ENCODE results near the gene ADAM12. TPM values are rescaled to one million over a fixed set of nuclear protein-coding genes. Genes with fewer than 3 reads are reported as not detected.

ADAM12 gene
- total and polyA plus RNA-seq, 2 donors (not counting 3 experiments of a cell fraction or from before 2014, with no cell fraction given) = 0.22 to 0.33 TPM

- Histone ChIP-seq H3K4me2 (ENCODE audit: insufficient read depth, low read length) (no peak overlapping the region), H3K9ac (replicated peaks; ENCODE audit: extremely low read depth, insufficient read depth, low read length) (no peak overlapping the region), H3K4me1 (ENCODE audit: control insufficient read depth, extremely low read depth, insufficient read depth, low read length) (peaks cover 25% of the 10 kb centered on the region), H2AFZ (ENCODE audit: low read depth, low read length) (peak overlapping the region; percentile 28), H3K9me1 (replicated peaks; ENCODE audit: control insufficient read depth, extremely low read depth, insufficient read depth, low read length) (no peaks in the 10 kb centered on the region), H3K27me3 (ENCODE audit: control insufficient read depth in 2 of 2, insufficient read depth in 2 of 2, low read length in 2 of 2) (no peaks in the 10 kb centered on the region), H3K27ac (ENCODE audit: insufficient read depth, low read depth, low read length) (no peak overlapping the region), H3K79me2 (ENCODE audit: control insufficient read depth, insufficient read depth, low read length) (no peaks in the 10 kb centered on the region), H3K9me3 (replicated peaks; ENCODE audit: control insufficient read depth, insufficient read depth, low read length) (no peaks in the 10 kb centered on the region), H3K4me3 (replicated peaks in 1 of 3; ENCODE audit: insufficient read depth in 1 of 3, low read depth in 1 of 3, low read length in 3 of 3) (no peak overlapping the region), H4K20me1 (replicated peaks; ENCODE audit: control insufficient read depth, extremely low read depth, insufficient read depth, low read length) (no peaks in the 10 kb centered on the region), H3K36me3 (ENCODE audit: control insufficient read depth in 2 of 2, extremely low read depth in 1 of 2, insufficient read depth in 2 of 2, low read length in 2 of 2) (no peaks in the 10 kb centered on the region)
- ChIA-PET CTCF (interaction anchor here (1.4 to 2.4 kb wide), 2 partner anchors 32 to 131 kb away, joined by 3 to 6 read pairs; no protein-coding TSS in a partner anchor), POLR2A (no interaction called here)
- intact Hi-C loops (cut with micrococcal nuclease) = loop anchor here (10.0 kb wide), 1 partner anchor 839 kb away; the partner anchor contains the start of gene DOCK1
- DNase-seq (ENCODE audit: low read depth, low spot score) (no peak), FAIRE-seq (no peak)
- dilution Hi-C loops (cut with MboI; ENCODE audit: extremely low pct_ligation_motif_present, low sequenced_read_pairs) = no loop called here
- TF ChIP-seq JUN (IDR thresholded peaks at IDR 0.05; ENCODE audit: borderline replicate concordance, insufficient read depth, insufficient read length, low read depth) = no peak
- TF ChIP-seq MAX (IDR thresholded peaks at IDR 0.05; ENCODE audit: insufficient read depth, insufficient read length) = no peak
- no peak for TF ChIP-seq MYC (IDR thresholded peaks at IDR 0.05; ENCODE audit: low read depth, low read length)
- no peak for TF ChIP-seq POLR2A (IDR thresholded peaks at IDR 0.05; ENCODE audit: low read depth, low read length)
- TF ChIP-seq CTCF (IDR thresholded peaks at IDR 0.05; ENCODE audit: extremely low read depth in 1 of 2, insufficient read depth in 1 of 2, low read depth in 1 of 2, low read length in 2 of 2) = no peak
- TF ChIP-seq EZH2 (IDR thresholded peaks at IDR 0.05; ENCODE audit: borderline replicate concordance, low read depth, low read length, severe bottlenecking) = no peak
- TF ChIP-seq FOS (IDR thresholded peaks at IDR 0.05; ENCODE audit: borderline replicate concordance, insufficient read depth, low read length) = no peak
- TF ChIP-seq GATA2 (IDR thresholded peaks at IDR 0.05; ENCODE audit: insufficient read depth, insufficient read length, low read depth, low read length) = no peak
- TF ChIP-seq POLR2AphosphoS5 (IDR thresholded peaks at IDR 0.05; ENCODE audit: insufficient read depth, low read depth, low read length) = no peak
- no TSS peak for BruUV-seq (replicated peaks)
Measured at GRCh38 chr10:126065751-126066377, 322.4 kb downstream of the ADAM12 start.
